Stimulated activated naive CD8-positive, alpha-beta T cell treated with anti-CD3 and anti-CD28 coated beads, Interleukin-15, Interleukin-2, amounts not matched to agents 100 U/mL and 50 U/mL, for 24 hours (primary cell): Measurements from ENCODE around the gene NGB.
"Not testable (repeated sequence)": the region's sequence is repeated elsewhere in the genome, so short reads cannot be mapped to it uniquely, and the experiment has no call there.

Experiments used
- ATAC-seq: fragments of 150-1000 bp; cut with Tn5 transposase; one replicate; pipeline ENCODE4 v1.10.0; 2021
- DNase-seq: peaks from one replicate; pipeline ENCODE4 v3.0.0; 2021

Gene NGB

GRCh38 chr14:77296155-77296554 lies 25.1 kb upstream of the NGB start:
- no peak for ATAC-seq

GRCh38 chr14:77290705-77291104 lies 19.7 kb upstream of the NGB start:
- ATAC-seq = no peak

More at GRCh38 chr14:77296155-77296554, 25.1 kb upstream of the NGB start:
- DNase-seq = no peak

DNA sequence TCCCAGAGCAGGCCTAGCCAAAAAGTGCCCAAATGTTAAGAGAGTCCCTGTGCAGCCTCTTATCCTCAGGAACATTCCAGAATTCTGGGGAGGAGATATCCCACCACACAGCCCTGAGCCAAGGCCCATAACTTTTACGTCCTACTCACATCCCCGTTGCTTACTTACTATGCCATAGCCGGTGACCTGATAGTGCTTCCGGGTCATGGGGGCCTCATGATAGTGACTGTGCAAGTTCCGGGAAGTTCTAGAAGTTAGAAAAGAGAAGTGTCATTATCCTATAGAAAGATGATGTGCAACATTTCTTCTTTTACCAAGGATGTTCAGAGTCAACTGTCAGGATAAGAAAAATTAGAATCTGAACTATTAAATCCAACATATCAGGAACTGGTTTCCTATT lies 15.6 kb upstream of the NGB start:
- DNase-seq (no peak), ATAC-seq (no peak)

More at GRCh38 chr14:77290705-77291104, 19.7 kb upstream of the NGB start:
- no peak for DNase-seq

DNA sequence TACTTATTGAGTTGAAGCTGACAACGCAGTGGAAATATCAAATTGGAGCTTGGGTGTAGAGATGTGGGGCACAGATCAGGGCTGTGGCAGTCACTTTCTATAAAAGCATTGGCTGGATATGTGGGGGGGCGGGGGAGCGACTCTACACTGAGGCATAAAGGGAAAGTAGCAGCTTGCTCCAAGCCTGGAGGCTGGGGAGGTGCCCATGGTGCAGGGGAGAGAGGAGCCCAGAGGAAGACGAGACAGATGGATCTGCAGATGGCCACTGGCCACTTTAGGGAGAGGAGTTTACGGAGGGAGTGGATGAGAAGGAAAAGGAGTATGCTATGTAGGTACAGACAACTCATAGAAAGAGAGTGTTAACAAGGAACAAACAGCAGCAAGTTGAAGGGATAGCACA lies 13.5 kb upstream of the NGB start:
- no peak for DNase-seq
- no peak for ATAC-seq

DNA sequence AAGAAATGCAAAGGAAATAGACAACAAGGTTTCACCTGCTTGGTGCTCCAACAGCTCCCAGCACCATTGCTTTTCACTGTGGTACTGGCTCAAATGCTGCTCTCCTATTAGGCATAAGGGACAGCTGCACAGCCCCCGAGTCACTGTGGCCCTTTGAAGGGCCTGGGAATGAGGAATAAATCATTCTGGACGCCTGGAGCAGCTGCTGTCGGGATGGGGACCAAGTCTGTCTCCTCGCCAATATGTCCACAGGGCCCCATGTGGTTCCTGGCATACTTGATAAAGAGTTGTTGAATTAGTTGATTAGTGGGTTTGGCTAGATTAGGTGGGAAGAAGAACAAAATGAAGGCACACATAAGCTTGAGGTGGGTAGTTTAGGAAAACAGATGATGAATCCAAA lies 13.1 kb upstream of the NGB start:
- DNase-seq = no peak
- ATAC-seq = no peak

DNA sequence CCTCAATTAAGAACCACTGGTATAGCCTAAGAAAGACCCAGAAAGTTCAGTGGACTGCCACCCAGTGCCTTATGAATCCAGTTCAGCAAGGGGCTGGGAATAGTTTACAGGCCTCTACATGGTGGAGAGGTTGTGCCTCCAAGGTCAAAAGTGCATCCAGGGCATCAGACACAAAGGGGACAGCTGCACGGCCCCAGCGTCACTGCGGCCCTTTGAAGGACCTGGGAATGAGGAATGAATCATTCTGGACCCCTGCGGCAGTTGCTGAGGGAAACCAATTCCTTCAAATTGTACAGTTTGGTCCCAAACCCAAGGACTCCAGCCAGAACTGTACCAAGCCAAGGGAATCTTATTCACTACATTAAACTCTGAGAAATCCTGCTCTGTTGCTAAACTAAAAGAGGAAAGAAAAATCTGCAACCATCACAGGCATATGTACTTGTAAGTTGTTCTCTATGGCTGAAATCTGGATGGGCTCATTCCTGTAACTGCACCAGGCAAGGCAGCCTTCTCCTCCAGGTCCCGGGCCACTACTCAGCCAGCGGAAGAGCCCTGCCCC lies 10.9 kb upstream of the NGB start:
- no peak for DNase-seq
- ATAC-seq = no peak

- ATAC-seq = not testable (repeated sequence)
Observed at GRCh38 chr14:77280921-77281320, 9.9 kb upstream of the NGB start.

GRCh38 chr14:77279719-77280118 lies 8.7 kb upstream of the NGB start:
- no peak for ATAC-seq
- DNase-seq = no peak

More at GRCh38 chr14:77280921-77281320, 9.9 kb upstream of the NGB start:
- not testable (repeated sequence) for DNase-seq

- DNase-seq = no peak
- no peak for ATAC-seq
Observed at GRCh38 chr14:77278461-77279230, 7.6 kb upstream of the NGB start.

DNA sequence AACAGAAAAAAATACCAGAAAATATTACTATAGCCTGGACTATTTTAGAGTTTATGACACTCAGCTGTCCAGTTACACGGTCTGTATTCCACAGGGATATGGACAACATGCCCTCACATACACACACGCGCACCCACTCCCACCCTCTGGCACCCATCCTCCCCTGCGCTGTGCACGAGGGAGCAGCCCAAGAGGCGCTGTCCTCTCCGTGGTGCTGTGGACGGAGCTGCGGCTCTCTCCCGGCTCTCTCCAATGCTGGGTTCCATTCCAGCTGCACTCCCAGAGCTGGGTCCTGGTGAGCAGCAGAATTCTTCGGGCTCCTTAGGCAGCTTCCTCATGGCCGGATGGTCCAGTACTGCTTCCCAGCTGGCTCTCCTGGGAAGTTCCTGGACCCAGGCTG lies 6.0 kb upstream of the NGB start:
- ATAC-seq (no peak), DNase-seq (no peak)

GRCh38 chr14:77276295-77276935 lies 5.4 kb upstream of the NGB start:
- DNase-seq = no peak
- no peak for ATAC-seq

- DNase-seq = no peak
- no peak for ATAC-seq
Observed at GRCh38 chr14:77275601-77276017, 4.6 kb upstream of the NGB start.

DNA sequence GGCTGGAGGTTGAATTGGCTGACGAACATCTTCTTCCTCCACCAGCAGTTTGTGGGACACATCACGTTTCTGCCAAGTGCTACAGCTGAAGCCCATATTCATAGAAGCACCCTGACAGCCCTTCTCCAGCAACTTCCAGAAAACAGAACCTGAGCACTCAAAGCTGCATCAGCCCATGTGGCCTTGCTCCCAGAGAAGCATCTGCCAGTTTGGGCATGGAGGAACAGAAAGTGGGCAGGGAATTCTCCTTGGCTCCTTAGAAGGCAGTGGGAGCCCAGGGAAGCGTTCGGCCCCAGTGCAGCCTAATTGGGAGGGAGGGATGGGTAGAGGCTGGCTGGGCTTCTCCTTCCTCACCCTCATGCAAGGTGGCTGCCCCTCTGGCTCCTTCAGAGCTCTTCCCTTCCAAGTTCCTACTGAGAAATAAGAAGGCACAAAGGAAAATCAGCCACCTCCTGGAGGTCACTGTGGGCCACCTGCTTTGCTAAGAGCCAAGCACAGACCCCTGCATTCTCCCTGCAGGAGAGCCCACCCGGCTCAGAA lies 4.1 kb upstream of the NGB start:
- ATAC-seq (no peak), DNase-seq (no peak)

GRCh38 chr14:77273796-77274195 lies 2.8 kb upstream of the NGB start:
- no peak for DNase-seq
- no peak for ATAC-seq

DNA sequence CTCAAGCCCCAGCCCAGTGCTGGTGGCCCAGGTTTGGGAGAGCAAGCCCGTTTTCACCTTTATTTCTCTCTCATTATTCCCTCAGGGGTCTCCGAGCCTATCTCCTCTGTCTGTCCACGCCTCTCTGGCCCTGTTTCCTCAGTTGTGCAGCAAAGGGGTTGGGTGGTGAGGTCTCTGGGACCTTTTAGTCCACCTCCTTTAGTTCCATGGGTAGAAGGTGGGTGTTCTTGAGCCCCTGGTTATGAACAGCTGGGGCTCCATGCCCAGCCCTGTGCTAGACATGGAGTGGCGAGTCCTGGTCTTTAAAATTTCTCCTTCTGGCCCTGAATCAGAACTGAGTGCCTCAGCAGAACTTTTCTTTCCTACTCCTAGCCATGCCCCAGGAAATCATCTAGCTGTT lies 1.3 kb upstream of the NGB start:
- no peak for ATAC-seq
- no peak for DNase-seq

DNA sequence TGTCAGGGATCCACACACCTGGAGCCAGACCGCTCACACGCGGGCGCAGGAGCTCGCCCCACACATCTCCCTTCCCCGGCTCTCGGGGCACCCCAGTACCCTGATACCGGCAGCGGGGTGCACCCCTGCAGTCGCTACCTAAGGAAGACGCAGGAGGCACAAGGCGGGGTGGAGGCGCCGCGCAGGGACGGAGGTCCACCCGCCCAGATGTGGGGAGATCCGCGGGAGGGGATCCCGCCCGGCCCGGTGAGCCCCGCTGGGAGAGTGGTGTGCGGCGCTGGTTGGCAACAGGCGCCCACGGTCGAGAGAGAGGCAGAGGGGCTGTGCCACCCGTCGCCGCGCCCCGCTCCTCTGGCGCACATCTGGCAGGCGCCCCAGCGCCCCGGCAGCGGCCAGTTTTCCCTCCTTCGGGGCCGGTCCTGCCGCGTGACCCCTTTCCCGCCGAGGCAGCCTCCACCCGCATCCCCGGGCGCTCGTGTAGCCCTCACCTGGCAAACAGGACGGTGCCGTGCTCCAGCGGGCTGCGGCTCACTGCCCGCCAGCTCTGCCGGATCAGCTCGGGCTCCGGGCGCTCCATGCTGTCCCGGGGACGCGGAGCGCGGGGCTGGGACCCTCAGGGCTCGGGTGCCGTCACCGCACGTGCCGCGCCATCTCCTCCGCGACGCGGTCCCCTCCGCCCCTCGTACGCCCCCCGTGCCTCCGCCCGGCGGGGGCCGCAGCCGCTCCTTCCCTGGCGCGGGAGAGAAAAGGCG lies 469 bp downstream of the NGB start:
- ATAC-seq = no peak

GRCh38 chr14:77268989-77269600 lies 1.9 kb downstream of the NGB start:
- ATAC-seq (no peak), DNase-seq (no peak)

More for the DNA sequence above, 469 bp downstream of the NGB start:
- no peak for DNase-seq

DNA sequence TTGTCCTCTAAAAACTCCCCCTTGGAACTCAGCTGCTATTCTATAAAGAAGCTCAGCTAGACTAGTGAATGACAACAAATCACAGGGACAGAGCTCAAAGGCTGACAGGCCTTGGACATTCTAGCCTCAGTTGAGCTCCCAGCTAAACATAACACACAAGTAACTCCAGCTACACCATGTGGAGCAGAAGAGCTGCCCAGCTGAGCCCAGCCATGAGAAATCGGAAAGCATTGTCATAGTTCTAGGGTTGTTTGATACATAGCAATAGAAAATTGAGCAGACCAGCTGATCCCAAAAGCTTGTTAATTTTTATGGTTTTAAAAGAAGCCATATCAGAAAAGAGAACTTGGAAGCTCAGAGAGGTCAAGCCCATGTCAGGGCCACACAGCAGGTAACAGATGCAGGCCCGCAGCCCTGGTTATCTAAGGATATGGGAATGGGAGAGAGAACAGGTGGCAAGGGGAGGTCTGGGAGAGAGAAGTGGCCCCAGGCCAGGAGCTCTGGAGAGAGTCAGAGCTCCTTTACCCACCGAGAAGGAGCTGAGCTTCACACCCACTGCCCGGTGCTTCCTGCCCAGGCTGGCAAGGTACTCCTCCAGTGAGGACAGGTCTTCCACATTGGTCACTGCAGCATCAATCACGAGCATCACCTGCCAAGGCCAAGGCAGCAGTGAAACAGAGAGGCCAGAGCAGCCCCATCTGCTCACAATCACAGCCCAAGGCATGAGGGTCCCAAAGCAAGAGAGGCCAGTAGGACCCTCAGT lies 2.9 kb downstream of the NGB start:
- DNase-seq (no peak), ATAC-seq (no peak)

DNA sequence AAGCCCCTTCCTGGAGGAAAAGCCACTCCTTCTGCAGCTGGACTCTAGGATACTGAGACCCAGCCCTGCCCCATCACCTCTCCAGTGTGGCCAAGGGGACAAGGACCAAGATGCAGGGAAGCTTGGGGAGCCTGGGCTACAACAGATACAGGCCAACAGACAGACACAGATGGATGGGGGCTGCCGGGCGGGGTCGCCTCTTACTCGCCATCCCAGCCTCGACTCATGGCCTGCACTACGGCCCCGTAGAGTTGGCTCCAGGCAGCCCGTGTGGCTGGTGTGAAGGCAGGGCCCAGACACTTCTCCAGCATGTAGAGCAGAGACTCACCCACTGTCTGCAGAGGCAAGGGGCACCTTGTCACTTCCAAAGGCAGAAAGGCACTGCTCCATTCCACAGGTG lies 4.7 kb downstream of the NGB start:
- no peak for ATAC-seq
- DNase-seq = no peak

DNA sequence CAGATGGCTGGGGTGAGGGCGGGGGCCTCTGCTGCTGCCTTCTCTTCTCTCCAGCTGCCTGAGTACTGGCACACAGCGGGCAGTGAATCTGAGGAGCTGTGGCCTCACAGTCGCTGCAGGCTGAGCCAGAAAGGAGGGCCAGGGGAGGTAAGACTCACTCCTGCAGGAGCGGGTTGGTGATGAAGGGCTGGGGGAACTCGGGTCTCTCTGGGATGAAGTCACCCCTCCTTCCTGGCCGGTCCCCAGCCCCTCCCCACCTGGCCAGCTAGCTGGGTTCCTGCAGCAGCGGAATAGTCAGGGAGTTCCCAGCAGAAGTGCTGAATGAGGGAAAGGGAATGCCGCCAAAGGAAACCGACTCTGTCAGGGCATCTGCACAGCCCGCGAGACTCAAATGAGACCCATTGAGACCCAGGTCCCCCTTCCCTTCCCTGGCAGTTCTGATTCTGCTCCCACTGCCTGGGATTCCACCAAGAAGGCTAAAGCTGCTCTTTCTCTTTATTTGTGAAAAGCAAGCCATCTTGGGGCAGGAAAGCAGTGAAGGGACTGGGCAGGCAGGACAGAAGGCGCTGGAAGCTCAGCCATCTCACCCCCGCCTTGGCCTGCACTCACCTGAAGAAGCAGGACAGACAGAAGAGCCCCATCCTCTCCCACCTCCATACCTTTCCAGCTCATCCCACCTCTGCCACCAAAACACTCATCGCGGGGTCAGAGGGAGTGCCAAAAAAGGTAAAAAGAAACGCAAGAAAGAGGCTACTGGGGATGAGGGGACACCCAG lies 5.3 kb downstream of the NGB start:
- no peak for DNase-seq
- no peak for ATAC-seq

DNA sequence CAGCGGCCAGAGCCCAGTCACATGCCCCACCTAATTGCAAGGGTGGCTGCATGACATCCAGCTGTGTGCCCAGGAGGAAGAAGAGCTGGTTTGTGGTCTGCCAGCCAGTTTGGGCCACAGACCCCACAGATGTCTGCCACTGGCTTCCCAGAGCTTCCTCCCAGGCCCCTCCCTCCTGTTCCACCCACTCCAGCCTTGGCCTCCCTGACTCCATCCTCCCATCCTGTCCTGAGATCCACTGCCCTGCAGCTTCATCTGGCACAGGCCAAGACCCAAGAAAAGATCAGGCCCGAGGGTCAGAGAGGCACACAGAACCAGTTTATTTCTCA lies 5.9 kb downstream of the NGB start:
- no peak for ATAC-seq

More for the DNA sequence above, 5.9 kb downstream of the NGB start:
- no peak for DNase-seq
